ENCODE measurements around the gene DLG5. TPM values are rescaled to one million over a fixed set of nuclear protein-coding genes. Genes with fewer than 3 reads are reported as not detected.

DLG5 gene
- polyA plus RNA-seq, 4 donors, result 7.8 to 35.9 (median 11.4) TPM

DNA sequence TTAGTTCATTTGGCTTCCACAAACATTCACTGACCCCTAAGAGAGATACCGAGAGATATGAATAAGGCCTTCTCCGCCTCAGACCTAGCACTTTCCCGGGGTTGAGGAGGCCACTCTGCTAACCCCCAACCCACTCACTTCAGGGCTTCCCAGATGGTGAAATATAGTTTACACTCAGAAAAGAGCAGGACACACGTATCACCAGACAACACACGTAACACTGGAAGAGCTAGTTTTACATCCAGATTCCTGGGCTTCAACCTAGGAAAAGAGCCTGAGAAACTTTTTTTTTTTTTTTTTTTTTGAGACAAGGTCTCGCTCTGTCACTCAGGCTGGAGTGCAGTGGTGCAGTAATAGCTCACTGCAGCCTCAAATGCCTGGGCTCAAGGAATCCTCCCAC lies 15.2 kb upstream of the DLG5 start:
- 86 to 93% (median 92%) methylated on average over 6 of the region's 6 CpGs for WGBS, 3 donors
- Histone ChIP-seq H3K27ac (ENCODE audit: low read depth in 1 of 3, low read length in 2 of 3) (no peak overlapping the region), H3K4me1 (ENCODE audit: control insufficient read depth in 3 of 3, insufficient read depth in 2 of 3, low read depth in 1 of 3, low read length in 2 of 3) (peaks cover 0 to 29% (median 0%) of the 10 kb centered on the region in 3 donors), H3K36me3 (ENCODE audit: control insufficient read depth in 3 of 3, insufficient read depth in 2 of 3, low read depth in 1 of 3, low read length in 3 of 3) (no peaks in the 10 kb centered on the region), H3K27me3 (ENCODE audit: control insufficient read depth in 3 of 3, insufficient read depth in 3 of 3, low read length in 3 of 3) (no peaks in the 10 kb centered on the region), H3K9me3 (ENCODE audit: control insufficient read depth in 2 of 2, insufficient read depth in 1 of 2, low read depth in 1 of 2, low read length in 1 of 2) (no peaks in the 10 kb centered on the region), H3K4me3 (ENCODE audit: low read depth in 1 of 3, low read length in 3 of 3) (no peak overlapping the region)
- DNase-seq (no peak), FAIRE-seq (no peak)

GRCh38 chr10:77940627-77941026 lies 14.1 kb upstream of the DLG5 start:
- Histone ChIP-seq H3K4me1 (ENCODE audit: control insufficient read depth in 3 of 3, insufficient read depth in 2 of 3, low read depth in 1 of 3, low read length in 2 of 3) (peaks cover 0 to 29% (median 0%) of the 10 kb centered on the region in 3 donors), H3K27me3 (ENCODE audit: control insufficient read depth in 3 of 3, insufficient read depth in 3 of 3, low read length in 3 of 3) (no peaks in the 10 kb centered on the region), H3K27ac (ENCODE audit: low read depth in 1 of 3, low read length in 2 of 3) (peak overlapping the region in 1 of 3 donors; percentile 9), H3K9me3 (ENCODE audit: control insufficient read depth in 2 of 2, insufficient read depth in 1 of 2, low read depth in 1 of 2, low read length in 1 of 2) (no peaks in the 10 kb centered on the region), H3K4me3 (ENCODE audit: low read depth in 1 of 3, low read length in 3 of 3) (no peak overlapping the region), H3K36me3 (ENCODE audit: control insufficient read depth in 3 of 3, insufficient read depth in 2 of 3, low read depth in 1 of 3, low read length in 3 of 3) (no peaks in the 10 kb centered on the region)
- DNase-seq, result peak in 1 of 2 donors; percentile 50
- WGBS, 3 donors, result 58 to 65% (median 63%) methylated on average over 3 of the region's 3 CpGs
- FAIRE-seq, result no peak

DNA sequence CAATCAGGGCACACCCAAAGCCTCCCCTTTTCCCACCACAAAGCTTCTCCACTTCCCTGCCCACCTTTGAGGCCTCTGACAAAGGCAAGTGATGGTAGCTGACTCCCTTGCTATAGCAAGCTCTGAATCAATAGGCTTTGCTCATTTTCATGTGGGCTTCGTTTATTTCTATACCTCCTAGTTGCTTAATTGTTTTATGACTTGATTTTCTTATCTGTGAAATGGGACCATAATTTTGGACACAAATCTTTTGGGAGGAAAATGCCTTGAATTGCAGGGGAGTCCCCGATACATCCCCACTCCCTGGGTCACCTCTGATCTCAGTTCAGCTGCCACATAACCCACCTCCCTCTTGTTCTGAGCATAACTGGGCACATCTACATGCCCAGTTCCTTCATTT lies 13.7 kb upstream of the DLG5 start:
- no peak for FAIRE-seq
- no peaks in the 10 kb centered on the region for H3K36me3 ChIP-seq (ENCODE audit: control insufficient read depth in 3 of 3, insufficient read depth in 2 of 3, low read depth in 1 of 3, low read length in 3 of 3)
- H3K4me1 ChIP-seq (ENCODE audit: control insufficient read depth in 3 of 3, insufficient read depth in 2 of 3, low read depth in 1 of 3, low read length in 2 of 3), result peaks cover 0 to 29% (median 0%) of the 10 kb centered on the region in 3 donors
- peak overlapping the region in 2 of 3 donors; percentile 9 to 50 for H3K27ac ChIP-seq (ENCODE audit: low read depth in 1 of 3, low read length in 2 of 3)
- H3K27me3 ChIP-seq (ENCODE audit: control insufficient read depth in 3 of 3, insufficient read depth in 3 of 3, low read length in 3 of 3), result no peaks in the 10 kb centered on the region
- no peak for DNase-seq
- no peak overlapping the region for H3K4me3 ChIP-seq (ENCODE audit: low read depth in 1 of 3, low read length in 3 of 3)
- H3K9me3 ChIP-seq (ENCODE audit: control insufficient read depth in 2 of 2, insufficient read depth in 1 of 2, low read depth in 1 of 2, low read length in 1 of 2), result no peaks in the 10 kb centered on the region
- WGBS, 3 donors, result 70 to 84% (median 75%) methylated on average over 2 of the region's 2 CpGs

DNA sequence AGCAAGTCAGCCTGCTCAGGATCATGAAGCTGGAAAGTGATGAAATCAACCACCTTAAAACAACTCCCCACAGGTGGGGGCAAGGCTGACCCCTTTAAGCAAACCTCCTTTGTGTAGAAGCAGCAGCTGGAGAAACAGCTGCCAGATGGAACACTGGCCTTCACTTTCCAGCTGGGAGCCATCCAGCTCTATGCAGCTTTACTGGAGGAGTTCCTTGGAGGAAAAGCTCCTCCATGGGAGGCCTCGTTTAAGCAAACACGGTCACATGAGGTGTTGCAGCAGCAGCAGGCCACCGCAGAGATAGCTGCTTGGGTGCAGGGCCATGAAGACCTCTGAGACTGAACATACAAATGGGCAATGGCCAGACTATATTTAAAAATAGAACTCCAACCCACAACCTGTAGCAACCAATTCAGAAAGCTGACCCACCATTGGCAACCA lies 13.0 kb upstream of the DLG5 start:
- H3K4me3 ChIP-seq (ENCODE audit: low read depth in 1 of 3, low read length in 3 of 3), result no peak overlapping the region
- H3K36me3 ChIP-seq (ENCODE audit: control insufficient read depth in 3 of 3, insufficient read depth in 2 of 3, low read depth in 1 of 3, low read length in 3 of 3), result no peaks in the 10 kb centered on the region
- DNase-seq, result peak in 1 of 2 donors; percentile 74
- no peaks in the 10 kb centered on the region for H3K9me3 ChIP-seq (ENCODE audit: control insufficient read depth in 2 of 2, insufficient read depth in 1 of 2, low read depth in 1 of 2, low read length in 1 of 2)
- peak overlapping the region in 2 of 3 donors; percentile 42 to 50 for H3K27ac ChIP-seq (ENCODE audit: low read depth in 1 of 3, low read length in 2 of 3)
- peaks cover 0 to 29% (median 0%) of the 10 kb centered on the region in 3 donors for H3K4me1 ChIP-seq (ENCODE audit: control insufficient read depth in 3 of 3, insufficient read depth in 2 of 3, low read depth in 1 of 3, low read length in 2 of 3)
- no peaks in the 10 kb centered on the region for H3K27me3 ChIP-seq (ENCODE audit: control insufficient read depth in 3 of 3, insufficient read depth in 3 of 3, low read length in 3 of 3)
- WGBS, 3 donors, result 52 to 62% (median 61%) methylated on average over 3 of the region's 3 CpGs
- no peak for FAIRE-seq

DNA sequence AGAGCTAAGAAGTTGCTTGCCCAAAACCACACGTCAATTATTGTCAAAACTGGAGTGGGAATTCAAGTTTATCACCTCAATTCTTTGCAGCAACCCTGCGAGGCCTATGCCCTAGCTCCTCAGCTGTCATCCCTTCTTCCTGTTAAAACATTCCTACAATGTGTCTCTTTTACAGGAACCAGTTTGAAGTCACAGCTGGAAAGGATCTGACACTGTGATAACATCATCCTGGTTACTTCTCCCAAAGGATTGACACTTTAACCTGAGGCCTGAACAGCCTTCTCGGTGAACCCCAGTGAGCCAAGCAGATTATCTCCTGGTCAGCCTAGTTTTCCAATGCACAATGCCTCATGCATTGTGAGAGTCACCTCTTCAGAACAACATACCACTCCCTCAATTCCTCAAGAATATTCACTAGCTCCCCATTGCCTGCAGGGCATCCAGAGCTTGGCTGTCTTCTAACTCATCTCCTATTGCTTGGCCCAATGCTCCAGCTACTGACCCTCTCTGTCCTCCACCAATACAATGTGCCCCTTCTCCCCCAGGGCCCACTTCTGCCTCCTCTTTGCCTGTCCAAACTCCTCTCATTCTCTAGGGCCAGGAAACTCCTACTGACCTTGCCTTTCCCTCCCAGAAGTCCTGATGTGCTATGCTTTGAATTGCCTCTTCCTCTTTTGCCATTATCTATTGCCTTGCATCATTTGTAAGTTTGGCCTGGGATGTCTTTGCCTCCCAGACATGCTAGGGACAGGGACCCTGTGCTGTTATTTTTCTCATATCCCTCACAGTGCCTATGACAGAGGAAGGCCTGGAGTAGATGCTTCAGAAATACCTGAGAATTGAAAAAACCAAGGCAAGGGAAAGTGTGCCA lies 10.4 kb upstream of the DLG5 start:
- 82 to 86% (median 86%) methylated on average over 3 of the region's 3 CpGs for WGBS, 3 donors
- no peaks in the 10 kb centered on the region for H3K9me3 ChIP-seq (ENCODE audit: control insufficient read depth in 2 of 2, insufficient read depth in 1 of 2, low read depth in 1 of 2, low read length in 1 of 2)
- no peak overlapping the region for H3K27ac ChIP-seq (ENCODE audit: low read depth in 1 of 3, low read length in 2 of 3)
- peaks cover 0 to 21% (median 0%) of the 10 kb centered on the region in 3 donors for H3K4me1 ChIP-seq (ENCODE audit: control insufficient read depth in 3 of 3, insufficient read depth in 2 of 3, low read depth in 1 of 3, low read length in 2 of 3)
- DNase-seq, result no peak
- H3K27me3 ChIP-seq (ENCODE audit: control insufficient read depth in 3 of 3, insufficient read depth in 3 of 3, low read length in 3 of 3), result no peaks in the 10 kb centered on the region
- no peak for FAIRE-seq
- H3K36me3 ChIP-seq (ENCODE audit: control insufficient read depth in 3 of 3, insufficient read depth in 2 of 3, low read depth in 1 of 3, low read length in 3 of 3), result no peaks in the 10 kb centered on the region
- H3K4me3 ChIP-seq (ENCODE audit: low read depth in 1 of 3, low read length in 3 of 3), result no peak overlapping the region

DNA sequence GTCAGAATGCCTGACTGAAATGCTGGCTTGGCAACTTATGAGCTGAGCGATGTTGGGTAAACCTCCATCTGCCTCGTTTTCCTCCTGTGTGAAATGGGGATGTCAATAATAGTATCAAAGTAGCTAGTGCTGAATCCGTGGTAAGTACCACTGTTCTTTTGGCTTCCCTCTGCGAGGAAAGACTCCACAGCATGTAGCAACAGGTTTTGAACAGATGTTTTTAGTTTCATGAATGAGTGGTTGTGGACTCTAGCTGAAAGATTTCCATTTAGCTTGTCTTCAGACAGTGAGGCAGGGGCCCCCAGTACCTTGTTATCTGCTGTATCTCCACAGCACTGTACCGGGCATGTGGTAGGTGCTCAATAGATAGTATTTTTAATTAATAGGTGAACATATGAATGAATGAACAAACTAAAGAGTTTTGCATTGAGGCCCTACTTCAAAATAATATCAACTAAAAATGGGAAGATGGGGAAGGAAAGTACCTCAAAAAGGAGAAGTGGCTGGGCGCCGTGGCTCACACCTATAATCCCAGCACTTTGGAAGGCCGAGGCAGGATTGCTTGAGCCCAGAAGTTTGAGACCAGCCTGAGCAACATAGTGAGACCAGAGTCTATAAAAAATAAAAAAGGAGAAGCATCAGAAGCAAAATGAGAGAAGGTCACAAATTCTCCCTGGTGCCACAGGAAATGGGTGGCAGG lies 5.6 kb upstream of the DLG5 start:
- DNase-seq (no peak), FAIRE-seq (no peak)
- H3K27me3 ChIP-seq (ENCODE audit: control insufficient read depth in 3 of 3, insufficient read depth in 3 of 3, low read length in 3 of 3), result no peaks in the 10 kb centered on the region
- no peaks in the 10 kb centered on the region for H3K36me3 ChIP-seq (ENCODE audit: control insufficient read depth in 3 of 3, insufficient read depth in 2 of 3, low read depth in 1 of 3, low read length in 3 of 3)
- H3K27ac ChIP-seq (ENCODE audit: low read depth in 1 of 3, low read length in 2 of 3), result no peak overlapping the region
- peaks cover 0 to 16% (median 0%) of the 10 kb centered on the region in 3 donors for H3K4me1 ChIP-seq (ENCODE audit: control insufficient read depth in 3 of 3, insufficient read depth in 2 of 3, low read depth in 1 of 3, low read length in 2 of 3)
- WGBS, 3 donors, result 80 to 81% (median 80%) methylated on average over 8 of the region's 8 CpGs
- no peak overlapping the region for H3K4me3 ChIP-seq (ENCODE audit: low read depth in 1 of 3, low read length in 3 of 3)
- no peaks in the 10 kb centered on the region for H3K9me3 ChIP-seq (ENCODE audit: control insufficient read depth in 2 of 2, insufficient read depth in 1 of 2, low read depth in 1 of 2, low read length in 1 of 2)

GRCh38 chr10:77927402-77928246 lies 1.1 kb upstream of the DLG5 start:
- 7 to 21% (median 13%) methylated on average over 20 of the region's 20 CpGs for WGBS, 3 donors
- H3K36me3 ChIP-seq (ENCODE audit: control insufficient read depth in 3 of 3, insufficient read depth in 2 of 3, low read depth in 1 of 3, low read length in 3 of 3), result peaks cover 0 to 8% (median 0%) of the 10 kb centered on the region in 3 donors
- peak overlapping the region in 2 of 3 donors; percentile 32 to 71 for H3K4me3 ChIP-seq (ENCODE audit: low read depth in 1 of 3, low read length in 3 of 3)
- FAIRE-seq, result no peak
- H3K27ac ChIP-seq (ENCODE audit: low read depth in 1 of 3, low read length in 2 of 3), result peak overlapping the region in 2 of 3 donors; percentile 31 to 60
- H3K4me1 ChIP-seq (ENCODE audit: control insufficient read depth in 3 of 3, insufficient read depth in 2 of 3, low read depth in 1 of 3, low read length in 2 of 3), result peaks cover 0 to 31% (median 6%) of the 10 kb centered on the region in 3 donors
- no peaks in the 10 kb centered on the region for H3K27me3 ChIP-seq (ENCODE audit: control insufficient read depth in 3 of 3, insufficient read depth in 3 of 3, low read length in 3 of 3)
- DNase-seq, result peak; percentile 38 to 70
- H3K9me3 ChIP-seq (ENCODE audit: control insufficient read depth in 2 of 2, insufficient read depth in 1 of 2, low read depth in 1 of 2, low read length in 1 of 2), result no peaks in the 10 kb centered on the region

Measured in small intestine (tissue), 7 donors.